Measurements from ENCODE around the gene GHITM.
"Not testable (repeated sequence)": the region's sequence is repeated elsewhere in the genome, so short reads cannot be mapped to it uniquely, and the experiment has no call there.

GHITM gene

GRCh38 chr10:84125910-84126784 is 13.2 kb upstream of the GHITM start:
- H3K9me3 Mint-ChIP-seq; H3K36me3 Mint-ChIP-seq (ENCODE audit: low read depth); H3K27ac Mint-ChIP-seq; H3K4me1 Mint-ChIP-seq (ENCODE audit: low read depth); H3K4me3 Mint-ChIP-seq: not testable (repeated sequence)
- peaks cover 28% of the 10 kb centered on the region for H3K27me3 Mint-ChIP-seq

DNA sequence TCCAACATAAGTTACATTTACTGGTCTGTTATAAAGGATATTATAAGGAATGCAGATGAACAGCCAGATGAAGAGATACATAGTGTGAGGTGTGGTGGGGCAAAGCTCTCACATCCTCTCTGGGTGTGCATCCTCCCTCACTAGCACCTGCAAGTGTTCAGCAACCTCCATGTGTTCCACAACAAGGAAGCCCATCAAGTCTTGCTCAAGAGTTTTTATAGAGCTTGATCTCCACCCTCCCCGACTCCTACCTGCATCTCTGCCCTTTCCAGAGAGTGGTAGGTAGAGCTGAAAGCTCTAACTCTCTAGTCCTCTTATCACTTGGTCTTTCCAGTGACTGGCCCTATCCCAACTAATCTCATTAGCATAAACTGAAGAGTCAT is 12.5 kb upstream of the GHITM start:
- Mint-ChIP-seq H3K4me1 (ENCODE audit: low read depth) (no peaks in the 10 kb centered on the region), H3K27me3 (peaks cover 29% of the 10 kb centered on the region), H3K4me3 (no peak overlapping the region), H3K9me3 (peaks cover 5% of the 10 kb centered on the region), H3K36me3 (ENCODE audit: low read depth) (no peaks in the 10 kb centered on the region), H3K27ac (no peak overlapping the region)

GRCh38 chr10:84135836-84136235 is 3.5 kb upstream of the GHITM start:
- H3K4me3 Mint-ChIP-seq = no peak overlapping the region
- peaks cover 15% of the 10 kb centered on the region for H3K4me1 Mint-ChIP-seq (ENCODE audit: low read depth)
- H3K9me3 Mint-ChIP-seq = no peaks in the 10 kb centered on the region
- peaks cover 6% of the 10 kb centered on the region for H3K36me3 Mint-ChIP-seq (ENCODE audit: low read depth)
- H3K27ac Mint-ChIP-seq = no peak overlapping the region
- peaks cover 10% of the 10 kb centered on the region for H3K27me3 Mint-ChIP-seq

DNA sequence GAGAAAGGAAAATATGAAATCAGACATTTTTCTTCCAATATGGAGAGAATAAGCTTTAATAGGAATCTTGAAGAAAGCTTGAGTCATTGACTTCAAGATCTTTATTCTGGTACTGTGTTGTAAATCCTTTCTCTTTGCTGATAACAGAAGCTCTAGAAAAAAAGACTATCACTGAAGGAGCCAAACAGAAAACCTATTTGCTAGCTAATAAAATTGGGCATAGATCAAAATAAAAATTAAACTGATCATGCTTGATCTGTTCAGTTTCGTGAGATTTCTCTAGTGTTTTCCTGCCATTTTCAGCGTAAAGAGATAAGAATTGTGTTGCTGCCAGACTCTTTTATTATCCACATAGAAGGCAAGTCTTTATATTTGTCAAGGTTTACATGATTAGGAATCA is 1.5 kb upstream of the GHITM start:
- H3K4me1 Mint-ChIP-seq (ENCODE audit: low read depth) = peaks cover 25% of the 10 kb centered on the region
- peak overlapping the region; percentile 91 for H3K27ac Mint-ChIP-seq
- H3K4me3 Mint-ChIP-seq = peak overlapping the region; percentile 95
- H3K9me3 Mint-ChIP-seq = no peaks in the 10 kb centered on the region
- H3K27me3 Mint-ChIP-seq = peaks cover 3% of the 10 kb centered on the region
- H3K36me3 Mint-ChIP-seq (ENCODE audit: low read depth) = peaks cover 25% of the 10 kb centered on the region

GRCh38 chr10:84138478-84139125 is 707 bp upstream of the GHITM start:
- peak overlapping the region; percentile 95 for H3K4me3 Mint-ChIP-seq
- peaks cover 2% of the 10 kb centered on the region for H3K27me3 Mint-ChIP-seq
- H3K4me1 Mint-ChIP-seq (ENCODE audit: low read depth) = peaks cover 25% of the 10 kb centered on the region
- H3K27ac Mint-ChIP-seq = peak overlapping the region; percentile 91
- peaks cover 32% of the 10 kb centered on the region for H3K36me3 Mint-ChIP-seq (ENCODE audit: low read depth)
- H3K9me3 Mint-ChIP-seq = no peaks in the 10 kb centered on the region

- peaks cover 25% of the 10 kb centered on the region for H3K4me1 Mint-ChIP-seq (ENCODE audit: low read depth)
- H3K9me3 Mint-ChIP-seq = no peaks in the 10 kb centered on the region
- H3K27ac Mint-ChIP-seq = peak overlapping the region; percentile 91
- H3K36me3 Mint-ChIP-seq (ENCODE audit: low read depth) = peaks cover 43% of the 10 kb centered on the region
- peak overlapping the region; percentile 95 for H3K4me3 Mint-ChIP-seq
- no peaks in the 10 kb centered on the region for H3K27me3 Mint-ChIP-seq
Measured at GRCh38 chr10:84140036-84140379, 699 bp downstream of the GHITM start.

- peak overlapping the region; percentile 1 for H3K27ac Mint-ChIP-seq
- peaks cover 83% of the 10 kb centered on the region for H3K36me3 Mint-ChIP-seq (ENCODE audit: low read depth)
- H3K9me3 Mint-ChIP-seq = no peaks in the 10 kb centered on the region
- peaks cover 7% of the 10 kb centered on the region for H3K4me1 Mint-ChIP-seq (ENCODE audit: low read depth)
- H3K27me3 Mint-ChIP-seq = no peaks in the 10 kb centered on the region
- H3K4me3 Mint-ChIP-seq = no peak overlapping the region
Measured at GRCh38 chr10:84147347-84147746, 8.0 kb downstream of the GHITM start.

GRCh38 chr10:84148006-84148597 is 8.8 kb downstream of the GHITM start:
- not testable (repeated sequence) for H3K9me3 Mint-ChIP-seq, H3K27me3 Mint-ChIP-seq, H3K4me3 Mint-ChIP-seq, H3K27ac Mint-ChIP-seq
- peaks cover 83% of the 10 kb centered on the region for H3K36me3 Mint-ChIP-seq (ENCODE audit: low read depth)
- peaks cover 15% of the 10 kb centered on the region for H3K4me1 Mint-ChIP-seq (ENCODE audit: low read depth)

DNA sequence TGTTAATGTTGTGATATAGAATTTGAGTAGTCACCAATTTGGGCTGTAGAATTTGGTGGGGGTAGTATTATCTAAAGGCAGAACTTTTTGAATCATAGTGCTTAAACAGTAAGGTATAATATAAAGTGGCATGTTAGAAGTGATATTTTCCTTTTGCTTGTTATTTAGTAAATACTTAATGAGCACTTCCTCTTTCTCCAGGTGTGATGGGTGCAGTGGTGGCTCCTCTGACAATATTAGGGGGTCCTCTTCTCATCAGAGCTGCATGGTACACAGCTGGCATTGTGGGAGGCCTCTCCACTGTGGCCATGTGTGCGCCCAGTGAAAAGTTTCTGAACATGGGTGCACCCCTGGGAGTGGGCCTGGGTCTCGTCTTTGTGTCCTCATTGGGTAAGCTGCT is 10.5 kb downstream of the GHITM start:
- no peak overlapping the region for H3K27ac Mint-ChIP-seq
- H3K9me3 Mint-ChIP-seq = no peaks in the 10 kb centered on the region
- peaks cover 85% of the 10 kb centered on the region for H3K36me3 Mint-ChIP-seq (ENCODE audit: low read depth)
- no peaks in the 10 kb centered on the region for H3K27me3 Mint-ChIP-seq
- no peak overlapping the region for H3K4me3 Mint-ChIP-seq
- peaks cover 22% of the 10 kb centered on the region for H3K4me1 Mint-ChIP-seq (ENCODE audit: low read depth)

DNA sequence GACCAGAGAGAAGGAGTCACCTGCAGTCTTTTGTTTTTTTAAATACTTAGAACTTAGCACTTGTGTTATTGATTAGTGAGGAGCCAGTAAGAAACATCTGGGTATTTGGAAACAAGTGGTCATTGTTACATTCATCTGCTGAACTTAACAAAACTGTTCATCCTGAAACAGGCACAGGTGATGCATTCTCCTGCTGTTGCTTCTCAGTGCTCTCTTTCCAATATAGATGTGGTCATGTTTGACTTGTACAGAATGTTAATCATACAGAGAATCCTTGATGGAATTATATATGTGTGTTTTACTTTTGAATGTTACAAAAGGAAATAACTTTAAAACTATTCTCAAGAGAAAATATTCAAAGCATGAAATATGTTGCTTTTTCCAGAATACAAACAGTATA is 13.5 kb downstream of the GHITM start:
- Mint-ChIP-seq H3K4me3 (no peak overlapping the region), H3K4me1 (ENCODE audit: low read depth) (peaks cover 34% of the 10 kb centered on the region), H3K36me3 (ENCODE audit: low read depth) (peaks cover 68% of the 10 kb centered on the region), H3K9me3 (no peaks in the 10 kb centered on the region), H3K27ac (peak overlapping the region; percentile 79), H3K27me3 (no peaks in the 10 kb centered on the region)

DNA sequence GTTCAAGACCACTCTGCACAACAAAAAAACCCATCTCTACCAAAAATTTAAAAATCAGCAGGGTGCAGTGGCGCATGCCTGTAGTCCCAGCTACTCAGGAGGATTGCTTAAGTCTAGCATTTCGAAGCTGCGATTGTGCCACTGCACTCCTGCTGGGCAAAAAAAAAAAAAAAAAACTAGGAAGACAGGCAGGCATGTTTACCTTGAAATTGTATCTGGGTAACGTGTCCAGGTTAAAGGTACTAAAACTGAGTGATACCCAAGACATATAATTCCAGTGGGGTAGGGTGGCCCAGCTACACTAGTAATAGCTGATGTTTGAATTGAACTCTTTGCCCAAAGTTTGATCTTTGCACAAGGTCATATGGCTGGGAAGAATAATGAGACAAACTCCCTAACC is 16.2 kb downstream of the GHITM start:
- Mint-ChIP-seq H3K27ac (no peak overlapping the region), H3K4me1 (ENCODE audit: low read depth) (peaks cover 51% of the 10 kb centered on the region), H3K27me3 (no peaks in the 10 kb centered on the region), H3K4me3 (no peak overlapping the region), H3K36me3 (ENCODE audit: low read depth) (peaks cover 51% of the 10 kb centered on the region), H3K9me3 (no peaks in the 10 kb centered on the region)

GRCh38 chr10:84156009-84156408 is 16.7 kb downstream of the GHITM start:
- Mint-ChIP-seq H3K36me3 (ENCODE audit: low read depth) (peaks cover 46% of the 10 kb centered on the region), H3K27me3 (no peaks in the 10 kb centered on the region), H3K4me3 (no peak overlapping the region), H3K9me3 (no peaks in the 10 kb centered on the region), H3K4me1 (ENCODE audit: low read depth) (peaks cover 51% of the 10 kb centered on the region), H3K27ac (no peak overlapping the region)

GRCh38 chr10:84156768-84157167 is 17.5 kb downstream of the GHITM start:
- no peaks in the 10 kb centered on the region for H3K9me3 Mint-ChIP-seq
- H3K27me3 Mint-ChIP-seq = no peaks in the 10 kb centered on the region
- no peak overlapping the region for H3K4me3 Mint-ChIP-seq
- H3K4me1 Mint-ChIP-seq (ENCODE audit: low read depth) = peaks cover 51% of the 10 kb centered on the region
- peak overlapping the region; percentile 86 for H3K27ac Mint-ChIP-seq
- H3K36me3 Mint-ChIP-seq (ENCODE audit: low read depth) = peaks cover 40% of the 10 kb centered on the region

- Mint-ChIP-seq H3K4me3 (no peak overlapping the region), H3K9me3 (no peaks in the 10 kb centered on the region), H3K27ac (no peak overlapping the region), H3K4me1 (ENCODE audit: low read depth) (peaks cover 40% of the 10 kb centered on the region), H3K27me3 (no peaks in the 10 kb centered on the region), H3K36me3 (ENCODE audit: low read depth) (peaks cover 27% of the 10 kb centered on the region)
Measured at GRCh38 chr10:84158061-84158460, 18.8 kb downstream of the GHITM start.

DNA sequence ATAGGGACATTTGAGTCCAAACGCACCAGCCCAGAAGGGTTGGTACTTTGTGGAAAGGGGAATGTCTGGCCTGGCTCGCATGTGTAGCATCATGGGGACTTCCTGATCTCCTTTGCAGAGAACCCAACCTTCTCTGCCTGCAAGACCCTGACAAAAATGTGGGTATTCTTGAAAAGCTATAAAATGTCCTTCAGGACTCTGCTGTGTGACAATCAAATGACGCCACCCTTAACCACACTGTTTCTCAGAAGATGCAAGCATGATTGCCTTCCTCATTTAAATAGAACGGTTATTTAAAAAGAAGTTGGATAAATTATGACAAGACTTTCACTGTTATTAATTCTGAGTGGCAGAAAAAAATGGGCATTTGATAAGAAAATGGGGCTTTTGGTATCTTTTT is 19.2 kb downstream of the GHITM start:
- Mint-ChIP-seq H3K27me3 (no peaks in the 10 kb centered on the region), H3K4me1 (ENCODE audit: low read depth) (peaks cover 35% of the 10 kb centered on the region), H3K36me3 (ENCODE audit: low read depth) (peaks cover 22% of the 10 kb centered on the region), H3K4me3 (no peak overlapping the region), H3K27ac (peak overlapping the region; percentile 59), H3K9me3 (no peaks in the 10 kb centered on the region)

Measured in stimulated activated naive CD8-positive, alpha-beta T cell treated with anti-CD3 and anti-CD28 coated beads, Interleukin-15, Interleukin-2, amounts not matched to agents 100 ng/mL and 50 ng/mL, for 24 hours (primary cell).